G401.6 (cell line): ENCODE measurements around the gene UBE2F.
"Not testable (repeated sequence)": the region's sequence is repeated elsewhere in the genome, so short reads cannot be mapped to it uniquely, and the experiment has no call there.

Source experiments
- FAIRE-seq: peaks from 2 replicates; lab custom pipeline; 2012; peaks lifted over from hg19 to GRCh38; lab: Jason Lieb, UNC

UBE2F gene

DNA sequence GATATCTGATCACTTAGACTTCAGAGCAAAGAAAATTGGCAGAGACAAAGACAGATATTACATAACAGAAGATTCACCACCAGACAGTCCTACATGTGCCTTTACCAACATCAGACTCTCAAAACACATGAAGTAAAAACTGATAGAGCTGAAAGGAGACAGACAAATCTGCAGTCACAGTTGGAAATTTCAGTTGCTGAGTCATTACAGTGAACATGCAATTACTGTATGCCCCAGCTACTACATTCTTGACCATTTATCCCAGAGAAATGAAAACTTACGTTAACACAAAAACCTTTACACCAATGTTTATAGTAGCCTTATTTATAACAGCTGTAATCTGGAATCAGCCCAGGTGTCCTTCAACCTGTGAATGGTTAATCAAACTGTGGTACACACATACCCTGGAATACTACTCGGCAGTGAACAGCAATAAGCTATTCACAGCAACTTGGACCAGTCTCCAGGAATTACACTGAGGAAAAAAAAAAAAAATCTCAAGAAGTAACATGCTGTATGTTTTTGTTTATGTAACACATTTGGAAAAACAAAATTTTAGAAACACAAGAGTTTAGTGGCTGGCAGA lies 86.5 kb downstream of the UBE2F start:
- FAIRE-seq: no peak

DNA sequence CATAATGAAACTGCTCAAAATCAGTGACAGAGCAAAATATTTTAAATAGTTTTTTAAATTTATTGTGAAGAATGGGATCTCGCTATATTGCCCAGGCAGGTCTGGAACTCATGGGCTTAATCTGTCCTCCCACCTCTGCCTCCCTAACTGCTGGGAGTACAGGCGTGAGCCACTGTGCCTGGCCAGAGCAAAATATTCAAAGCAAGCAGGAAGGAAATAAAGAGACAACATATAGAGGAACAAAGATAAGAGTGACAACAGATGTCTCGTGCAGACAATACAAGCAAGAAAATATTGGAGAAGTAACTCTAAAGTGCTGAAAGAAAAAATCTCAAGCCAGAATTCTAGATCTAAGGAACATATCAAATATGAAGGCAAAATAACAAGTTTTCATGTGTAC lies 89.0 kb downstream of the UBE2F start:
- no peak for FAIRE-seq

DNA sequence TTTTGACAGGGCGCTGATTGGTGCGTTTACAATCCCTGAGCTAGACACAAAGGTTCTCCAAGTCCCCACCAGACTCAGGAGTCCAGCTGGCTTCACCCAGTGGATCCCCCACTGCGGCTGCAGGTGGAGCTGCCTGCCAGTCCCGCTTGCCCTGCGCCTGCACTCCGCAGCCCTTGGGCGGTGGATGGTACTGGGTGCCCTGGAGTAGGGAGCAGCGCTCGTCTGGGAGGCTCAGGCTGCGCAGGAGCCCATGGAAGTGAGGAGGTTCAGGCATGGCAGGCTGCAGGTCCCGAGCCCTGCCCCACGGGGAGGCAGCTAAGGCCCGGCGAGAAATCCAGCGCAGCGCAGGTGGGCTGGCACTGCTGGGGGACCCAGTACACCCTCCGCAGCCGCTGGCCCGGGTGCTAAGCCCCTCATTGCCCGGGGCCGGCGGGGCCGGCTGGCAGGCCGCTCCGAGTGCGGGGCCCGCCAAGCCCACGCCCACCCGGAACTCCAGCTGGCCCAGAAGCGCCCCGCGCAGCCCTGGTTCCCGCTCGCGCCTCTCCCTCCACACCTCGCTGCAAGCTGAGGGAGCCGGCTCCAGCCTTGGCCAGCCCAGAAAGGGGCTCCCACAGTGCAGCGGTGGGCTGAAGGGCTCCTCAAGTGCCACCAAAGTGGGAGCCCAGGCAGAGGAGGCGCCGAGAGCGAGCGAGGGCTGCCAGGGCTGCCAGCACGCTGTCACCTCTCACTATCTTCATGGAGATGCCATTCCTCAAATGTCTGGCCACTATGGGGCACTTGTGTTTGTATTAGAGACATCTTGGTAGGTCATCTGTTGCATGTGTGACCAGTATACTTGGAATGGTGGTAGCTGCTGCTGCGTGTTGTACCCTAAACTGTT lies 91.1 kb downstream of the UBE2F start:
- FAIRE-seq: not testable (repeated sequence)

DNA sequence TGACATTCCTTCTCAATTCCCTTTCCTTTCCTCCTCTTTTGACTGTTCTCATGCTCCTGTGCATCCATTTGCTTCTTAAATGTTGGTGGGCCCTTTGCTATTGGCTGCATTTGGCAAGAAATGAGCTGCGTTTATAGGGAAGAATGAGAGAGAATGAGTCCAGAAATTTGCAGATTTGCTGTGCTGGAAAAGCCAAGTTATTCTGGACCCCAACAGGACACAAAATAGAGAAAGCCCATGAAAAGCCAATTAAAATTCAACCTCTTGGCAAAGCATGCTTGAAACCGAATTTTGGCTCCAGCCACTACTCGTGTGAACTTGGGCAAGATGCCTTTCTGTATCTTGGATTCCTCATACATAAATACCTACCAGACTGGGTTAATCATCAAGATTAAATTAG lies 92.7 kb downstream of the UBE2F start:
- FAIRE-seq: no peak

DNA sequence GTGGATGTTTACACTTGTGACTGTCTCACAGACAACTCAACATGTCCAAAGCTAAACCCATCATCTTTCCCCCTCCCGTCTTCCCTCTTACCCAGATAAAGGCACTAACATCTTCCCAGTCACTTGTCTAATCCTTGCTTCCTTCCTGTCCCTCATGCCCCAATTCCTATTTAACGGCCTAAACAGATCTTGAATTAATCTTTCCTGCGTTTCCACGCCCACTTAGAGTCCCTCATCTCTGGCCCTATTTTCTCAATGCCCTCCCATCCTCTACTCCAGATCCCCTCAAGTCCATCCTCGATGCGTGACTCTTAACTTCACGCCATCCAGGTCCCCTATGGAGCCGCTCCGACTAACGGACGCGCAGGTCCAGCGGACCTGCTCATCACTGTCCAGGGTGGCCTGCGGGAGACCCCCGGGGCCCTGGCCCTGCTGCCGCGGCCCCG lies 93.3 kb downstream of the UBE2F start:
- no peak for FAIRE-seq

DNA sequence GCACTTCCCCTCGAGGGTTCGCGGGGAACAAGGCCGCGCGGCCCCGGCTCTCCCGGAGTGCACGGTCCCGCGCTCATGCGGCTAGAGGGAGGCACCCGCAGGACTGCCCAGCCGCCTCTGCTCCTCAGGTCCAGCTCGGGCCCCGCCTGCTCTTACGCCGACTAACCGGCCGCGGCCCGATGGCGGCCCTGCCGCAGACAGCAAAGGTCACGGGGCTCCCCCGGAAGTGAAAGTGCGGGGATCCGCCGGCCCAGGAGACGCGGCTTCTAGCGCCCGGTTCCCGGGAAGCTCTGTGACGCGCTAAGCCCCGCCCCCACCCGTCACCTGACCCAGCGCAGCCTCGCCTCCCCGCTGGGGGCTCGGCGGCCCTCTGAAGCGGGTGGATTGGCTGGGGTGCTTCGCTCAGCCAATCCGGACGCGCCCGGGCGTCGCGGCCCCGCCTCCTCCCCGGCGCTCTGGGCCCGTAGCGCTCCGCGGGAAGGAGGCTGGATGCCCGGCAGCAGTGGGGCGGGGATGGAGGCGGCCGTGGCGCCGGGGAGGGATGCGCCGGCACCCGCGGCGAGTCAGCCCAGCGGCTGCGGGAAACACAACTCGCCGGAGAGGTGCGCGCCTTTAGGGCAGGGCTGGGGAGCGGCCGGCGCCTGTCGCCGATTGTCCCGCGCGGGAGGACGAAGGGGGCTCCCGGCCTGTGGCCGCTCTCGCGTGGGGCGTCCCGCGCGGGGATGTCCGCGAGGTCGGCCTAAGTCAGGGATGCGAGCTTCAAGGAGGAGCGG lies 93.9 kb downstream of the UBE2F start, which contains the start of gene SCLY:
TSS of gene SCLY (plus strand) at position 460 of the 773 bp plus-strand sequence. CDS start at position 514, 54 bp downstream.
- FAIRE-seq: peak; percentile 93

DNA sequence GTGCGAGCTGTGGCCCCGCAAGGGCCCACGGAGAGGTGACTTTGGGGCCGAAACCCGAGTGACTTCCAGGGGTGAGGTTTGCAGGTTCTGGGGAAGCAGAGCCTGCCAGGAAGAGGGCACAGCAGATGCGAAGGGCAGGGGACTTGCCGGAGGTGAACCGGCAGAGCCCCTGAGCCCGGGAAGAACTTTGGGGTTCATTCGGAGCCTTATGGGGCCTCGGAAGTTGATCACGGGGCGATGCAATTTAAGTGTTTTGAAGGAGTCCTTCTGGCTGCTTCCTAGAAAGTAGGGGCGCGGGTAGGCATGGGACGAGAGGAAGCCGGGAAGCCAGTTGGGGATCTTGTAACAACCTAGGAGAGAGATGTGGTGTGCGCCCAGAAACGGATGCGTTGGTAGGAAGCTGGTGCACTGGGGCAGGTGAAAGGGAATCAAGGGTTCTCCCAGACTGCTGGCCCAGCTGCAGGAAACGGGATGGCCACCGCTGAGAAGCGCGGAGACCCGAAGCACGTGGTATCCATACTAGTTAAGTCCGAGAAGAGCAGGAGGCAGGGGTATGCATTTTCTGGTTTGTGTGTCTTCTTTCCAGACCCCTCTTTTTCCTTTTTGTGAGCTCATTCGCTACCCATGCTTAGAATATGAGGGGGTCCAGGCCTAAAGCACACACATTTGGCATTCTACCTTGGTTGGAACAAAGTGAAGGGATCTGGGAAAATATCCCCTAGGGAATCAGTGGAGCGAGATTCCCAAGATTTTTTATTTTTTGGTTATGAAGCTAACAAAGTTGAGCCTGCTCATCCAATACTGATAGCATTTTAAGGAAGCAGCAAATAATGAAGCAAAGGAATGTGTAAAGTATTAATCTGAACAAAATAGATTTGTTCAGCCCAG lies 94.7 kb downstream of the UBE2F start:
- no peak for FAIRE-seq

DNA sequence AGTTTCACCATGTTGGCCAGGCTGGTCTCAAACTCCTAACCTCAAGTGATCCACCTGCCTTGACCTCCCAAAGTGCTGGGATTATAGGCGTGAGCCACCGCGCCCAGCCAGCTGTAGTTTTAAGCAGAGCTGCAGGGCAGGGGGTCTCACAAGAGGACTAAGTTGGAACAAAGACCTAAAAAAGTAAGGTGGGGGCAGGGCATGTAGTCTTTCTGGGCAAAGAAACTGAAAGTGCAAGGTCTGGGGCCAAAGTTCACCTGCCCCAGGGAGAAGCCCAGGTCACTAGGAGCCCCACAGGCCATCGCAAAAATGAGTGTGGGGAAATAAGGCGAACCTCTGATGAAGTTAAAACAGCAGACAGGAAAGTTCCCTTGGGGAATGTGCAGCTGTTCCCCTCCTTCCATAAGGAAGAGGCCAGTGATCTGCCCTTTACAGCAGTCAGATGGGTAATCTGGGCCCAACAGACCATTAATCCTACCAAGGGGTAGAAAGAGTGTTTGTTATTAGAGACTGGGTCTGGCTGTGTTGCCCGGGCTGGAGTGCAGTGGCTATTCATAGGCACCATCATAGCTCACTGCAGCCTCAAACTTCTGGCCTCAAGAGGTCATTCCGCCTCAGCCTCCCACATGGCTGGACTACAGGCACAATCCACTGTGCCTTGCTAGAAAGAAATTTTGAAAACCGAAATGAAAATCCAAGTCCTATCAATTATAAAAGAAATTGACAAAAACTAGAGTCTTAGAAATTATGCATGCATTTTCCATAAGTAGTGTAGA lies 96.8 kb downstream of the UBE2F start:
- FAIRE-seq: no peak

DNA sequence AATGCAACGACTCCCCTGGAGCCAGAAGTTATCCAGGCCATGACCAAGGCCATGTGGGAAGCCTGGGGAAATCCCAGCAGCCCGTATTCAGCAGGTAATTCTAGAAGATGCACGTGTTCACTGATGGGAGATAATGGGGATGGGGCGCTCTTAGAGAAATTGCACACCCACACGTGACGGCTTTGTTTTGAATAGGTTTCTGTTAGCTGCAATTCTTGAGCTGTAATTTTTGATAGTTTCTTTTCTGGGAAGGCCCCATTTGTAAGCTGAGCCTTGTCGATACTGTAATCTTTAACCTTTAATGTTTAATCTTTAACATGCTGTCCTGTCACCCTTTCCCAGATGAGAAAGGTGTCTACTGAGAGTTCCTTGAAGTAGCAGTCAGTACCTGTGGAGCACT lies 97.6 kb downstream of the UBE2F start:
- no peak for FAIRE-seq

DNA sequence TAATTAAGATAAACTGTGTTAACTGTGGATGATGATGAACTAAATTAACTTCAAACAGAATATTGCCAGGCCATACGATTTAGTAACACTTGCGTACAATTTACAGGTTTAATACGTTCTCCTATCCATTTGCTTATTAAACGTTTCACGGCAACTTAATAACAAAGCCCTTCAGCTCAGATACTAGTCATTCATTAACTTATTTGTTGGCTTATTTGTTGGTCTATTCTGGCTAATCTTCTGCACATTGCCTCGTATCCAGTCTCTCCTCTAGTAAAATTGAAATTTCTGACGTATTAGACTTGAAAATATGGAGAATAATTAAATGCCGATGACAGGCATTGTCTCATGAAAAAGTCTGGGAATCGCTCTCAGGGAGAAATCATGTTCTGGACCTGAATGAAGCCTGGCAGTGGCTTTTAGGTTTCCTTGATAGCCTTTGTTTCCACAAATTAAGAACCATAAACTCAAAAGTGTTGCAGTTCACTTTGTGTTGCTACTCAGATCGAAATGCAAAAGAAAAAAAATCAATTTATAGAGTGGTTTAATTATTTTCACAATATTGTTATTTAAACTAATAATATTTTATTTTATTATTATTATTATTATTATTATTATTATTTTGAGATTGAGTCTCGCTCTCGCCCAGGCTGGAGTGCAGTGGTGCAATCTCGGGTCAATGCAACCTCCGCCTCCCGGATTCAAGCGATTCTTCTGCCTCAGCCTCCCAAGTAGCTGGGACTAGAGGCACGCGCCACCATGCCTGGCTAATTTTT lies 98.4 kb downstream of the UBE2F start:
- FAIRE-seq: no peak

DNA sequence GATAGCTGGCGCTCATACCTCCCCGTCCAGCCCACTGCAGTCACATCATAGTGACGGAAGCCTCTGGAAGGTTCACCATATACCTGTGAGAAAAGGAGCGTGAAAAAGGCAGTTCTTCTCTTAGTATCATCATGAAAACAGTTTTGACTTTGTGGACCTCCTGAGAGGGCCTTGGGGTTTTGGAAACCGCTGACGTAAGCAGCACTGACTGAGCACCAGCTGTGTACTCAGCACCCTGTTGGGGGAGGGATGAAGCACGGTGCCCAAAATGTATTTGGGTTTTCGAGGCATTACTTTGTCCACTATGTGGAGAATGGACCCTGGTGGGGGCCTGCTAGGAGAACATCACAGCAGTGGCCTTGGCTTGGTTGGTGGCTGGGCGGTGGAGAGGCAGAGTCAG lies 99.4 kb downstream of the UBE2F start:
- no peak for FAIRE-seq

DNA sequence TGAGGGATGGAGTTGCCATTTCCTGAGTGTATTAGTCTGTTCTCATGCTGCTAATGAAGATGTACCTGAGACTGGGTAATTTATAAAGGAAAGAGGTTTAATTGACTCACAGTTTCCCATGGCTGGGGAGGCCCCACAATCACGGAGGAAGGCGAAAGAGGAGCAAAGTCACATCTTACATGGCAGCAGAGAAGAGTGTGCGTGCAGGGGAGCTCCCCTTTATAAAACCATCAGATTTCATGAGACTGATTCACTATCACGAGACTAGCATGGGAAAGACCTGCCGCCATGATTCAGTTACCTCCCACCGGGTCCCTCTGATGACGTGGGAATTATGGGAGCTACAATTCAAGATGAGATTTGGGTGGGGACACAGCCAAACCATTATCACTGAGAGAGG lies 99.9 kb downstream of the UBE2F start:
- FAIRE-seq: not testable (repeated sequence)

DNA sequence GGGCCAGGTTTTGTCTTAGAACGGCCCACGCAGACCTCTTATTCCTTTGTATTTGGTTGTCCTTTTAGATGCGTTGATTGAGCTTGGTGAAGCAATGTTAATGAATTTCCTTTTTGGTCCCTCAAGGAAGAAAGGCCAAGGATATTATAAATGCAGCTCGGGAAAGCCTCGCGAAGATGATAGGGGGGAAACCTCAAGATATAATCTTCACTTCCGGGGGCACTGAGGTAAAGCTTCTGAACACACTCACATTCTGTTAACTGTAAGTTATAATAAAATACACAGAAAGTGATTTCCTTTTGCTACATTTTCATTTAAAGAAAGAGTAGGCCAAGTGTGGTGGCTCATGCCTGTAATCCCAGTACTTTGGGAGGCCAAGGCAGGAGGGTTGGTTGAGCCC lies 101.1 kb downstream of the UBE2F start:
- no peak for FAIRE-seq

DNA sequence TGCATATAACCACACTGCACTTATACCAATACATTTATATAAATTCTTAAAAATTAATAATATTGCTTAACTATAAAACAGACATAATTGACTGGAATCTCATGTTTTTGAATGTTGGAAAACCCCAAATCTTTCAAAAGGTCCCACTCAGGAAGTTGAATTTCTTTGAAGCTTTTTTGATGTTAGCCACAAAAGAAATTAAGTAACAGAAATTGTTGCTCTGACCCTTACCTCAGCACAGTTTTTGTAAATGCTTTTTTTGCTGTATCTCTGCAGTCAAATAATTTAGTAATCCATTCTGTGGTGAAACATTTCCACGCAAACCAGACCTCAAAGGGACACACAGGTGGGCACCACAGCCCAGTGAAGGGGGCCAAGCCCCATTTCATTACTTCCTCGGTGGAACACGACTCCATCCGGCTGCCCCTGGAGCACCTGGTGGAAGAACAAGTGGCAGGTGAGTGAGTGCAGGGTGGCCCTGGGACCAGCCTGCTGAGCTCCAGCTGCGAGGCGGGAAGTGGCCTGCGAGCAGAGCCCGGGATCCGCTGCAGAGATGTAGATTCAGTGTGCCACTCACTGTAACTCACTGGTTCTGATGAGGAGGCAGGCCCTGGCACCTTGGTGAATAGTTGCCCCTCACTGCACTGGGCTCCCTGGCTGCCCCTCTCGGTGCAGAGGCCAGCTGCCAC lies 102.4 kb downstream of the UBE2F start:
- FAIRE-seq: no peak

DNA sequence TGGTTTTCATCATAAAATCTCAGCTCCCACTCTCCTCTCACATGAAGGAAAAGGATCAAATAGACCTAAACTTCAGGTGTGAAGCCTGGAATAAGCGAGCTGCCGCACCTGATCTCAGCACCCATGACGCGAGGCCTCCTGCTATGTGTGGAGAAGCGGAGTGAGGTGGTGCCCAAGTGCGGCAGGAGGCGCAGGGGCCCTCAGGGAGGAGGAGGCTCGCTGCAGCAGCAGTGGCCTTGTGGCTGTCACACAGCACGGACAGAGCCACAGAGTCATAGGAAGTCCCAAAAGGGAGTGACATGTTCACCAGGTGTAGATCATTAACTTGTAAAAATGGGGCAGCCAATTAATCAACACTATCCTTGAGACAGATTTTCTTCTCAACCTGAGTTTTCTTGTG lies 103.1 kb downstream of the UBE2F start:
- FAIRE-seq: no peak

DNA sequence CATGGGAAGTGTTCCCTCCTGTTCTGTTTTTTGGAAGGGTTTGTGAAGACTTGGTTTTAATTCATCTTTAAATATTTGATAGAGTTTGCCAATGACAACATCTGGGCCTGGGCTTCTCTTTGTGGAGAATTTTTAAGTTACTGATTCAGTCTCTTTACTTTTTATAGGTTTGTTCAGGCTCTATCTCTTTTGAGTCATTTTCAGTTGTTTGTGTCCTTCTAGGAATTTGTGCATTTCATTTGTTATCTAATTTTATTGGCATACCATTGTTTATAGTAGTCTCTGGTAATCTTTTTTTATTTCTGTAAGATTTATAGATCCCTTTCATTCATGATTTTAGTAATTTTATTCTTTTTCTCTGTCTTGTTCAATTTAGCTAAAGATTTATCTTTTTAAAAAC lies 108.6 kb downstream of the UBE2F start:
- peak; percentile 60 for FAIRE-seq

DNA sequence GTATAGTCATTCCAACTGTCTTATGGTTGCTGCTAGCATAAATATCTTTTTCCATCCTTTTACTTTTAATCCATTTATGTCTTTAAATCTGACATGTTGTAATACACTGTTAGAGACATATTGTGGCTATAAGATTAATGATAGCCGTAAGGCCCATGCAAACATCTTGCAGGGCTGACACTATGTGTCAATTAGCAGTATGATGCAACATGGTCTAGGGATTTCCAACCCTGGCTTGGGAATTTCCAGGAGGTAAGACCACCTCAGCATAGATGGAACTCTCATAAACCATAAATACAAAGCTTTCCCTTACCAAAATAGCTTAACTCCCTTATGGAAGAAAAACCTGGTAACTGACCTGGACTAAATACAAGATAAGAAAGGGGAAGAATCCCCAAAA lies 110.5 kb downstream of the UBE2F start:
- no peak for FAIRE-seq

DNA sequence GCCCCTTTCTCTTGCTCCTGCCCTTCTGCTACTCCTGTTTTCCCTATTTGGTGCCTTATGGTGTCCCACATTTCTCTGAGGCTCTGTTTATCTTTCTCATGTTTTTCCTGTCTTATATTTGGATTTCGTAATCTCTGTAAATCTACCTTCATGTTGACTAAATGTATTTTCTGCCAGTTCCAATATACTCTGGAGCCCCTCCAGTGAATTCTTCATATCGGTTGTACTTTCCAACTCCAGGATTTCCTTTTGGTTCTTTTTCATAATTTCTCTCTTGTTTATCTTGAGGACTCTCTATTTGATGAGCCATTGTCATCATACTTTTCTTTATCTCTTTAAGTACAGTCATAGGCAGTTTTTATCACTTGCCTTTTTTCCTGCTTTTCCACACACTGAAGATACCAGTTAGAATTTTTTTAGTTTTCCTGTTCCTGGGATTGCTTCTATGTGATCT lies 113.1 kb downstream of the UBE2F start:
- FAIRE-seq: no peak

DNA sequence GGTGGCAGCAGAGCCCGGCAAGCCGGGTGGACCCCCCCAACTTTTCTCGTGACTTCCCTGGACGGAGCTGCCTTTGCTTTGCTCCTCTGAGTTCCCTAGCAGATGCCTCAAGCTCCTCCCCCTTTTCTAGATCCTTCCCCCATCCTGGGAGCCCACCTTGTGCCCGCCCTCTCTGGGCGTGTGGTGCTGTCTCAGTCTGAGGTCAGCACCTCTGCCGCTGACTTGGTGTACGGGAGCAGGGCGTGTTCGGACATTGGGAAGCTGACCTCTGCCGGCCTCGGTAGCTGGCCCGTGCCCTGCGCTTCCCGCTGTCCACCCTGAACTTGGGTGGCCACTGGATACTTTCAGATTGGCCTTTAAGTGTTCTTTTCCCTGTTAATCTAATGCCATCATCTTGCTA lies 113.7 kb downstream of the UBE2F start:
- no peak for FAIRE-seq

DNA sequence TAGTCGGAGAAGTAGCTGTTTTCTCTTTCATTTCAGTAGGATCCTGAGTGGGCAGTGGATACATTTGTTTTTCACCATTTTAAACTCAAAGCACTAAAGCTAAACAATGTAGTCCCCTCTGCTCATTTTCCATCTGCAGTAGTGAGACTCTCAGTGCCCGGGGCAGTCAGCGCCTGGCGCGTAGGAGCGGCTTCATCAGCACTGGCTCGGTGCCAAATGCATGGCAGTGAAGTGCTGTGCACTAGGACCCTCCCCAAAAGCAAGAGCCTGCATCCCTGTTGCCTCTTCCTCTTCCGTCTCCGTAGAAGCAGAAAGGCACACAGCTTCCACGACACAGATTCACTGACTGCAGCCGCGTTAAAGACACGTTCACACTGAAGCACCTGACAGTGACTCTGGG lies 114.3 kb downstream of the UBE2F start:
- no peak for FAIRE-seq
